Natural killer cell treated with Interleukin-12 subunit alpha and Interleukin-12 subunit beta and Interleukin-15 and Interleukin-18, amount 100 ng/mL, for 72 hours (primary cell): ENCODE measurements around the gene RPP30. TPM values are rescaled to one million over a fixed set of nuclear protein-coding genes. Genes with fewer than 3 reads are reported as not detected.
"Not testable (repeated sequence)": the region's sequence is repeated elsewhere in the genome, so short reads cannot be mapped to it uniquely, and the experiment has no call there.

Experiments
- ATAC-seq, 2 donors: fragments of 150-1000 bp; cut with Tn5 transposase in 1 of 2; sonication (Bioruptor Pico), chemical (Tn5 transposase) in 1 of 2; 2 replicates each; pipeline ENCODE4 v1.10.0; 2021
- DNase-seq: peaks from one replicate; pipeline ENCODE4 v3.0.0; 2022; ENCODE audit warnings: low spot score
- H3K27ac Mint-ChIP-seq, 2 donors: 1 replicate in 1 of 2; 2 replicates in 1 of 2; pipeline ENCODE4 v1.8.0; 2022; ENCODE audit warnings: mixed read lengths in 2 of 2, mild to moderate bottlenecking in 1 of 2, moderate library complexity in 1 of 2
- H3K27me3 Mint-ChIP-seq, 2 donors: 1 replicate in 1 of 2; 2 replicates in 1 of 2; pipeline ENCODE4 v1.8.0; 2022; ENCODE audit warnings: mixed read lengths in 2 of 2
- H3K36me3 Mint-ChIP-seq: one replicate; pipeline ENCODE4 v1.8.0; 2022; ENCODE audit warnings: mixed read lengths
- H3K4me1 Mint-ChIP-seq, 2 donors: 1 replicate in 1 of 2; 2 replicates in 1 of 2; pipeline ENCODE4 v1.8.0; 2022; ENCODE audit warnings: low read depth in 2 of 2, mixed read lengths in 2 of 2, mild to moderate bottlenecking in 1 of 2
- H3K4me3 Mint-ChIP-seq: one replicate; pipeline ENCODE4 v1.8.0; 2022; ENCODE audit warnings: mixed read lengths
- H3K9me3 Mint-ChIP-seq: 2 replicates; pipeline ENCODE4 v1.8.0; 2022; ENCODE audit warnings: mixed read lengths
- total RNA-seq, 2 donors: library from RNA; stranded (reverse); gene quantifications; one replicate each; pipeline ENCODE4 v1.2.3, GENCODE V29; 2022

The RPP30 gene
- total RNA-seq, 2 donors from 2014 or later, result 46.9 to 69.7 TPM

DNA sequence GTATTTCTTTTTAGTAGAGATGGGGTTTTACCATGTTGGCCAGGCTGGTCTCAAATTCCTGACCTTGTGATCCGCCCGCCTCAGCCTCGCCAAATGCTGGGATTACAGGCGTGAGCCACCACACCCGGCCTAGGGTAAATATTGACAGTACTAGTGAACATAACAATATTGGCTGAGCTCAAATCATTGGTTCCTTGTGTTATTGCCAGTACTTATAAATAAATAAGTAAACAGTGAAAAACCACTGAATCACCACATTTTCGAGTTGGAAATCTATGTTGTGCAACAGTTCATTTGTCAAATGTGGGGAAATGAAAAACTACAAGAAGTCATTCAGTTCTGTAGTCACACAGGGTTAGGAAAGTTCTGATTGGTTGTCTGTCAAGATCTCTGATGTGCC lies 15.8 kb downstream of the RPP30 start:
- H3K4me1 Mint-ChIP-seq, result no peaks in the 10 kb centered on the region
- H3K36me3 Mint-ChIP-seq, result peaks cover 41% of the 10 kb centered on the region
- H3K4me3 Mint-ChIP-seq, result no peak overlapping the region
- DNase-seq, result no peak
- H3K9me3 Mint-ChIP-seq, result no peaks in the 10 kb centered on the region
- no peaks in the 10 kb centered on the region for H3K27me3 Mint-ChIP-seq
- ATAC-seq, result no peak
- no peak overlapping the region for H3K27ac Mint-ChIP-seq

DNA sequence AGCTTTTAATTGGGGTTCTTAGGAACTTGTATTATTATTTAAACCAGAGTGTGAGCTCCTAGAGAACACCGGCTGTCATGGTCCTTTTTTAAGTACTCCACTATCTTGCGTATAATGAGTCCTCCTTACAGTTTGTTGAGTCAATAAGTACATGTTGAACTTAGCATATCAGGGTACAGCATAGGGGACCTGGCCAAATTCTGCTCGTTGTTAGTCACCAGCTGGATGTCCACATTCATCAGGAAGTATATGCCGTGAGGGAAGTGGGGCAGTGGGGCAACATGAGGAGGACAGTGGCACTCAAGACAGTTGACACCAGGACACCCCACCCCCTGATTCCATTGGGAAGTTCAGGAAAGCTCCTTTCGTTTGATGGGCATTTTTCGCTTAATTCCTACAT lies 16.6 kb downstream of the RPP30 start:
- ATAC-seq (no peak), DNase-seq (no peak)
- Mint-ChIP-seq H3K9me3 (no peaks in the 10 kb centered on the region), H3K4me1 (no peaks in the 10 kb centered on the region), H3K27me3 (no peaks in the 10 kb centered on the region), H3K27ac (no peak overlapping the region), H3K4me3 (no peak overlapping the region), H3K36me3 (peaks cover 43% of the 10 kb centered on the region)

DNA sequence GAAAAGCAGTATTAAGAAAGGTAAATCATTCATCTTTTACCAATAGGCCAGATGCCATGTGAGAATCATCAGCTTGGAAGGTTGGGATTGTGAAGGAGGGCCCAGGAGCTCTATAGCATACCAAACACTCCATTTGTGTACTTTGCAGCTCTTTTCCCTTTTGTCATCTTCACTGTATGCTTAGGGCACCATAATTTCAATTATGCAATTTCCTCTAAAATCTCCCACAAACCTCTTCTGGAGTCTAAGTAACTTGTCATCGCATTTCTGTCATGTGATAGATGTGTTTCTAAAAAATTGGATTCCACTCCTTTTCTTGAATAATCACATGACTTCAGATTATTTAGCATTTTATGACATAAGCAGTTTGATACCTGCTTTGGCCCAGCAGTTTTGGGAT lies 17.9 kb downstream of the RPP30 start:
- Mint-ChIP-seq H3K27ac (no peak overlapping the region), H3K4me3 (no peak overlapping the region), H3K4me1 (no peaks in the 10 kb centered on the region), H3K36me3 (peaks cover 52% of the 10 kb centered on the region), H3K27me3 (no peaks in the 10 kb centered on the region), H3K9me3 (no peaks in the 10 kb centered on the region)
- DNase-seq, result no peak
- no peak for ATAC-seq

DNA sequence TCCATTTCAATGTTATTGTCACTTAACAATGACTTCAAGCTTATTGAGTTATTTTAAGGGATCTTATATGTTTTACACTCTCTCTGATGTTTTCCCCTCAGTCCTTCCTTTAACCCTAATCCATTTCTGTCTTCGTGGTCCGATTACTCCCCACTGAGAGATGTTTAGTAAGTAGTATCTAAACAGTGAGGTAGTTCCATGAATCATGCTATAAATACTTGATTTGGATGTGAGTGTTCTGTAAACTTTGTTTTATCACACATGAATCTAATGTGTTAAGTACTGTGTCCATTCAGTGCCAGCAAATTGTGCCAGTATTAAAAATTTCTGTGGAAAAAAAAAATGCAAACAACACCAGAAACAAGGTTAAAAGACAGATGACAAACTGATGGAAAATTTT lies 18.6 kb downstream of the RPP30 start:
- Mint-ChIP-seq H3K27ac (no peak overlapping the region), H3K27me3 (no peaks in the 10 kb centered on the region), H3K4me1 (no peaks in the 10 kb centered on the region), H3K4me3 (no peak overlapping the region), H3K36me3 (peaks cover 51% of the 10 kb centered on the region), H3K9me3 (no peaks in the 10 kb centered on the region)
- DNase-seq (no peak), ATAC-seq (no peak)

GRCh38 chr10:90893190-90893589 lies 21.4 kb downstream of the RPP30 start:
- no peaks in the 10 kb centered on the region for H3K9me3 Mint-ChIP-seq
- DNase-seq (no peak), ATAC-seq (no peak)
- no peak overlapping the region for H3K27ac Mint-ChIP-seq
- peaks cover 33% of the 10 kb centered on the region for H3K36me3 Mint-ChIP-seq
- H3K27me3 Mint-ChIP-seq, result no peaks in the 10 kb centered on the region
- peaks cover 0 to 2% of the 10 kb centered on the region in 2 donors for H3K4me1 Mint-ChIP-seq
- no peak overlapping the region for H3K4me3 Mint-ChIP-seq

- not testable (repeated sequence) for H3K9me3 Mint-ChIP-seq, H3K27me3 Mint-ChIP-seq, H3K4me3 Mint-ChIP-seq, DNase-seq, H3K4me1 Mint-ChIP-seq, ATAC-seq
- Mint-ChIP-seq H3K36me3 (peaks cover 17% of the 10 kb centered on the region), H3K27ac (peak overlapping the region in 1 of 2 donors; percentile 15)
These were observed 25.1 kb downstream of the RPP30 start for GRCh38 chr10:90896916-90897315.

GRCh38 chr10:90905925-90906324 lies 34.2 kb downstream of the RPP30 start:
- Mint-ChIP-seq H3K27me3 (no peaks in the 10 kb centered on the region), H3K27ac (peak overlapping the region; percentile 22 to 76), H3K4me1 (peaks cover 5 to 14% of the 10 kb centered on the region in 2 donors), H3K36me3 (peaks cover 14% of the 10 kb centered on the region), H3K4me3 (peak overlapping the region; percentile 78), H3K9me3 (no peaks in the 10 kb centered on the region)
- peak in 1 of 2 donors; percentile 78 for ATAC-seq
- DNase-seq, result no peak

DNA sequence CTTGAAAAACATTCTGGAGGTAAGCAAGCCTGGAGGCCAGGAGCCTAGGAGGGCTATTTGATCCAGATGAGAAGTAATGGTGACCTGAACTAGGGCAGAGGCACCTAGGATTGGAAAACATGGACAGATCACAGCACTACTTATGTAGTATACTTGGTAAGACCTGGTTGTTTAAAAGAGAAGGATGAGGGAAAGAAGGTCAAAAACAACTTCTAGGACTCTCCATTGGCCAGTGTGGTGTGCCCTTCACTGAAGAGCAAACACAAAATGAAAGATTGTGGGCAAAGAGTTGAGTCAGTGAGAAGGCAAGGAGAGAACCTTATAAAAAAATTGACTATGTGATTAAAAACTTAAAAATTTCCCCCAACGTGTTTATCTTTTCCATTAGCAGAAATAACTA lies 34.8 kb downstream of the RPP30 start:
- DNase-seq (no peak), ATAC-seq (peak in 1 of 2 donors; percentile 84)
- peak overlapping the region in 1 of 2 donors; percentile 76 for H3K27ac Mint-ChIP-seq
- peaks cover 14% of the 10 kb centered on the region for H3K36me3 Mint-ChIP-seq
- peaks cover 5 to 14% of the 10 kb centered on the region in 2 donors for H3K4me1 Mint-ChIP-seq
- H3K27me3 Mint-ChIP-seq, result no peaks in the 10 kb centered on the region
- H3K4me3 Mint-ChIP-seq, result peak overlapping the region; percentile 78
- H3K9me3 Mint-ChIP-seq, result no peaks in the 10 kb centered on the region

GRCh38 chr10:90911133-90912051 lies 39.6 kb downstream of the RPP30 start:
- H3K36me3 Mint-ChIP-seq, result peaks cover 3% of the 10 kb centered on the region
- no peaks in the 10 kb centered on the region for H3K9me3 Mint-ChIP-seq
- peak in 1 of 2 donors; percentile 61 for ATAC-seq
- no peak for DNase-seq
- peaks cover 7 to 8% of the 10 kb centered on the region in 2 donors for H3K27me3 Mint-ChIP-seq
- no peak overlapping the region for H3K27ac Mint-ChIP-seq
- peaks cover 0 to 2% of the 10 kb centered on the region in 2 donors for H3K4me1 Mint-ChIP-seq
- no peak overlapping the region for H3K4me3 Mint-ChIP-seq

- Mint-ChIP-seq H3K36me3 (no peaks in the 10 kb centered on the region), H3K9me3 (no peaks in the 10 kb centered on the region)
These were observed 40.4 kb downstream of the RPP30 start for GRCh38 chr10:90912174-90912573.

DNA sequence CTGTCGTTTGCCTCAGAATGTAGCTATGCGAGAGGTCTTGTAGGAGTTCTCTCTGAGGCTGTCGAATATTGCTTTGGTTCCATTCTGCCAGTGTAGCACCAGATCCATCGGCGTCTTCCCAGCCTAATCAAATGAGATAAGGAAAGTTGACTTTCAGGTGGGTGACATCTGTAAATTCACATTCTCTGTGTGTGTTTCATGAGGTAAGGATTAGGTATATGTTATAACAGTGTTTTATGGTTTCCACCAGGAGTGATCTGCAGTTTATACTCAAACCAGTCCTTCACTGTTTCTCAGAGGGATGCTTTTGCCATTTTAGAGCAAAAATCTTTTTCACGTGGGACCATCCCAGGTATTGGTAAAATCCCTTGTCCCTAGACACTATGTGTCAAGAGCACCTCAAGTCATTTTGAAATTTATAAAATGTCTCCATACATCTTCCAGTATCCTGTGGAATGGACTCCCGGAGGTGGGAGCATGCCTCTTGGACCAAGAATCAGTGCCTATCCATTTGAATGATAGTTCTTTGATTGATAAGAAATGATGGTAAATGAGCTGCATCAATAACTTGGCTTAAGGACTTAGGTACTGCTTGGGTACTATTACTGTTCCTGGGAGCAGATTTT lies 41.2 kb downstream of the RPP30 start:
- Mint-ChIP-seq H3K4me1 (no peaks in the 10 kb centered on the region), H3K36me3 (no peaks in the 10 kb centered on the region), H3K4me3 (no peak overlapping the region), H3K9me3 (no peaks in the 10 kb centered on the region), H3K27me3 (peaks cover 13 to 24% of the 10 kb centered on the region in 2 donors), H3K27ac (no peak overlapping the region)
- DNase-seq, result no peak
- ATAC-seq, result no peak

More at GRCh38 chr10:90912174-90912573, 40.4 kb downstream of the RPP30 start:
- Mint-ChIP-seq H3K27ac (no peak overlapping the region), H3K27me3 (peaks cover 10 to 16% of the 10 kb centered on the region in 2 donors), H3K4me1 (no peaks in the 10 kb centered on the region), H3K4me3 (no peak overlapping the region)
- ATAC-seq, result no peak
- DNase-seq, result no peak

GRCh38 chr10:90913774-90914420 lies 42.1 kb downstream of the RPP30 start:
- Mint-ChIP-seq H3K4me1 (no peaks in the 10 kb centered on the region), H3K36me3 (no peaks in the 10 kb centered on the region), H3K4me3 (no peak overlapping the region), H3K27ac (no peak overlapping the region), H3K9me3 (no peaks in the 10 kb centered on the region), H3K27me3 (peaks cover 13 to 27% of the 10 kb centered on the region in 2 donors)
- DNase-seq (no peak), ATAC-seq (no peak)

GRCh38 chr10:90914992-90915765 lies 43.4 kb downstream of the RPP30 start:
- DNase-seq (no peak), ATAC-seq (no peak)
- Mint-ChIP-seq H3K27me3 (peaks cover 17 to 36% of the 10 kb centered on the region in 2 donors), H3K4me3 (no peak overlapping the region), H3K4me1 (no peaks in the 10 kb centered on the region), H3K27ac (no peak overlapping the region), H3K36me3 (no peaks in the 10 kb centered on the region), H3K9me3 (no peaks in the 10 kb centered on the region)
